Measurements from ENCODE around the gene YIPF2.
"Not testable (repeated sequence)": the region's sequence is repeated elsewhere in the genome, so short reads cannot be mapped to it uniquely, and the experiment has no call there.

Gene YIPF2

GRCh38 chr19:10928563-10929401 lies at the start of gene YIPF2, which contains the start of gene TIMM29:
Gene YIPF2, minus strand, starts transcription at chr19:10928639. Its CDS starts 229 bp downstream, at chr19:10928410.
Gene TIMM29, plus strand, starts transcription at chr19:10928811. Its CDS starts 12 bp downstream, at chr19:10928823.
- DNase-seq: peak; percentile 99

- no peak for DNase-seq
Measured at GRCh38 chr19:10977742-10978092, 49.3 kb upstream of the YIPF2 start.

GRCh38 chr19:10976131-10976892 lies 47.9 kb upstream of the YIPF2 start:
- no peak for DNase-seq

GRCh38 chr19:10975374-10976130 lies 47.1 kb upstream of the YIPF2 start:
- DNase-seq: no peak

DNA sequence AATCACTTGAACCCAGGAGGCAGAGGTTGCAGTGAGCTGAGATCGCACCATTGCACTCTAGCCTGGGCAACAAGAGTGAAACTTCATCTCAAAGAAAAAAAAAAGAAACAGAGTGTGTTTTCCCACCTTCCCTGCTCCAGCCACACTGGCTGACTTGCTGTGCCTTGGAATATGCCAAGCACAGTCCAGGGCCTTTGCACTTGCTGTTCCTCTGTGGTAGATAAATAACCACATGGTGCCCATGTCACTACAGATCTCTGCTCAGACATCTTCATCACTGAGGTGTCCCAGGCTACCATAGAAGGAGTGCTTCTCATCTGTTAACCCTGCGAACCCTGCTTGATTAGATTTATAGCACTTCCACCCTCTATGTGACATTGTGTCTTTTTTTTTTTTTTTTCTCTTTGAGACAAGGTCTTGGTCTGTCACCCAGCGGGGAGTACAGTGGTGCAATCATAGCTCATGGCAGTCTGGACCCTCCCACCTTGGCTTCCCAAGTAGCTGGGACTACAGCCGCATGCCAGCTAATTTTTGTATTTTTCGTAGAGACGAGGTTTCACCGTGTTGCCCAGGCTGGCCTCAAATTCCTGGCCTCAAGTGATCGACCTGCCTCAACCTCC lies 42.8 kb upstream of the YIPF2 start:
- DNase-seq: no peak

DNA sequence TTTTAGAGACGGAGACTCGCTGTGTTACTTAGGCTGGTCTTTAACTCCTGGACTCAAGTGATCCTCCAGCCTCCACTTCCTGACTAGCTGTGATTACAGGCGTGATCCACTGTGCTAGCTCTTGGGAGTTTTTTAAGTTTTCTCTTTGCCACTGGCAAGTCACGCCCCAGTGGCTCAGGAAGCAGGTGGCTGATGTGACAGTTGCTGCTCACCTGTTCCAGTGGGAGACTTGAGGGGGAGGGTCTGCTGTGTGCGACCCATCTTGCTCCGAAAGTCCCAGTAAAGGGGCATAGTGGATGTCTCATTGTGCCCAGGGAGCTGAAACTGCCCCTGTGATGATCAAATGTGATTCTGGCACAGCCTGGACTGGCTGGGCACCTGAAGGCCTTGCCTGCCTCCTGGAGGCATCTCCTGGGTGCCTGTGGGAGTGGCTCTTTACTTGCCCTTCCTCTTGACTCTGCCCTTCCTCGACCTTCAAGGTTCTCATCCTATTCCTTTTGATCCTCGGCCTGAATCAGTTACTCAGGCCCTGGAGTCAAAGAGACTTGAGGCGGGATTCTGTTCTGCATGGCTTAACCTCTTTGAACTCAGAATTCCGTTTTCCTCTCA lies 40.2 kb upstream of the YIPF2 start:
- no peak for DNase-seq

GRCh38 chr19:10966809-10967208 lies 38.4 kb upstream of the YIPF2 start:
- no peak for DNase-seq

GRCh38 chr19:10965398-10965797 lies 37.0 kb upstream of the YIPF2 start:
- DNase-seq: no peak

DNA sequence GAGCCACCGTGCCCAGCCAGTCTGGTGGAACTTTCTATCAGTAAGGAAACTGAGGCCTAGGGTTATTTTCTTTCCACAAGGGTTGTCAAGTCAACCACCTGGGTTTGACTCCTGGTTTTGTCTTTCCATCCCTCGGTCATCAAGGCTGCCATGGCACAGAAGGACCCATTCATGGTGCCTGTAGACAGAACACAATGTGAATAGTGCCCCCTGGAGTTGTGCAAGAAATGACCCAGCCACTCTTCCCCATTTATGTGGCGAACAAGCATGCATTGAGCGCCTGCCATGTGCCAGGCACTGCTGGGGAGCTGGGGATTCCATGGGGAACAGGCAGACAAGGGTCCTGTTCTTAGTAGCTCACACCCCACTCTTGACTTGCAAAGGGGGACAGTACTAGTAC lies 36.5 kb upstream of the YIPF2 start:
- DNase-seq: no peak

- no peak for DNase-seq
Measured at GRCh38 chr19:10963865-10964264, 35.4 kb upstream of the YIPF2 start.

DNA sequence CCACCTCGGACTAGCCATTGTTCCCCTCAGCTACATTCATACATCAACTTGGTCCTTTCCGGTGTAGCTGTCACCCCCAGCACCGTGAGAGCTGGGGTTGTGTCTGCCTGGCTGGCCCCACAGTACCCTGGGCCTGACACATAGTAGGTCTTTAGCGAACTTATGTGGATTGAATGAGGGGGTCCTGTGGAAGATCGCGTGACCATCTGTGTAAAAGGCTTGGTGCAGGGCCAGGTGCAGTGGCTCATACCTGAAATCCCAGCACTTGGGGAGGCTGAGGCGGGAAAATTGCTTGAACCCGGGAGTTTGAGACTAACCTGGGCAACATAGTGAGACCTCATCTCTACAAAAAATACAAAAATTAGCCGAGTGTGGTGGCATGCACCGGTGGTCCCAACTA lies 34.4 kb upstream of the YIPF2 start:
- DNase-seq: no peak

DNA sequence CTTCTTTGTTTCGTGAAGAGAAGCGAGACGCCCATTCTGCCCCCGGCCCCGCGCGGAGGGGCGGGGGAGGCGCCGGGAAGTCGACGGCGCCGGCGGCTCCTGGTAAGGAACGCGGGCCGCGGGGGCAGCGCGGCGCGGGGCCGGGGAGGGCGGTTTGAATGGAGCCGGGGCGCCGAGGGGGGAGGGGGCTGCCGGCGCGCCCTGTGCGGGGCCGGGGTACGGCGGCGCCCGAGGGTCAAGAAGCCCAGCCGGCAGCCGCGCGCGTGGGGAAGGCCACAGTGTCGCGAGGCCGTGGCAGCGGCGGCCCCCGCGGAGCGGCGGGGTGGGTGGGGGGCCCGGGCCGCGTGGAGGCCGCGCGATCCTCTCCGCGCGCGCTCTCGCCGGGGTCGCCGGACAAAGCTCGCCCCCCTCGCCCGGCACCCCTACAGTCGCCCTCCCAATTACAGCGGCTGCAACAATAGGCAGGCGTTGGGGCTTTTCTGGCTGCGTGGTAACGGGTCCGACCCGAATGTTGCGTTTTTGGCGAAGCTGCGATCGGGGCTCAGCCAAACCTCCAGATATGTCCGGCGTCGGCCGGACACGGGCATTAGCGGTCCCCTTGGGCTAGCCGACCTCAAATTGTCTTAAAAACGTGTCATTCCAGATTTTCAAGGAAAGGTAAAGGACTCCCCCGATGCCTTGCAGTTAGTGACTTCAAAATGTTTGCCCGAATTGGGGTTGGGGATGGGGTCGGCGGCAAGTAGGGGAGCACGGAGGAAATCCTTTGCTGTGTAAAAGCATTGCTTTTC lies 32.8 kb upstream of the YIPF2 start:
- no peak for DNase-seq

DNA sequence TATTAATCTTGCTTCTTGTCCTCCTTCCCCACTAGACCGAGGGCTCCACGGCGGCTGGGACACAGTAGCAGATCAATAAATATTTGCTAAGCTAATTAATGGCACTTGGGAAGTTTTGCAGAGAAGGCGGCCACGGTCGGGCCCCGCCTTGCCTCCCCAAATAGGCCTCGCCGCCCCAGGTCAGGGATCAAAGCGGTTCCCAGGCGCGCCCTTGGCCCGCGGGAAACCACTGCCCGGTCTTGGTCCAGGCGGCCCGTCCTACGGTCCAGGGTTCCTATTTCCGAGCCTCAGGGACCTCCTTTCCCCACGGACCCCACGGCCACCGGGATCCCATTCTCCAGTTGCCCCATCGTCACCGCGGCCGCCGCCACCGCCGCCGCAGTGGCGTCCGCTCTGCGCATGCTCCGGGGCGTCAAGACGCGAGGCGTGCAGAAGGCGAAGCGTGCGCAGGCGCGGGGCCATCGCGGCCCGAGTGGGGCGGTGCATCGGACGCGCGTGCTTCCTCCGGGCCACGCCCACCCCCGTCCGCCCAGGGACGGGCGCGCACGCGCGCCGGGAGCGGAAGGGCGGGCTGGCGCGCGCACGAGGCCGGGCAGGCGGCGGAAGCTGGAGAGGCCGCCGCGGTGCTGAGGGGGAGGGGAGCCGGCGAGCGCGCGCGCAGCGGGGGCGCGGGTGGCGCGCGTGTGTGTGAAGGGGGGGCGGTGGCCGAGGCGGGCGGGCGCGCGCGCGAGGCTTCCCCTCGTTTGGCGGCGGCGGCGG lies 32.1 kb upstream of the YIPF2 start, which contains the start of gene SMARCA4:
TSS of gene SMARCA4 (plus strand) at position 717 of the 759 bp plus-strand sequence. CDS start 23,122 bp downstream, outside the sequence.
- DNase-seq: peak; percentile 99

GRCh38 chr19:10959277-10959968 lies 31.0 kb upstream of the YIPF2 start:
- not testable (repeated sequence) for DNase-seq

- DNase-seq: no peak
Measured at GRCh38 chr19:10952809-10953208, 24.4 kb upstream of the YIPF2 start.

- no peak for DNase-seq
Measured at GRCh38 chr19:10946958-10947657, 18.7 kb upstream of the YIPF2 start.

GRCh38 chr19:10945264-10945663 lies 16.8 kb upstream of the YIPF2 start:
- no peak for DNase-seq

DNA sequence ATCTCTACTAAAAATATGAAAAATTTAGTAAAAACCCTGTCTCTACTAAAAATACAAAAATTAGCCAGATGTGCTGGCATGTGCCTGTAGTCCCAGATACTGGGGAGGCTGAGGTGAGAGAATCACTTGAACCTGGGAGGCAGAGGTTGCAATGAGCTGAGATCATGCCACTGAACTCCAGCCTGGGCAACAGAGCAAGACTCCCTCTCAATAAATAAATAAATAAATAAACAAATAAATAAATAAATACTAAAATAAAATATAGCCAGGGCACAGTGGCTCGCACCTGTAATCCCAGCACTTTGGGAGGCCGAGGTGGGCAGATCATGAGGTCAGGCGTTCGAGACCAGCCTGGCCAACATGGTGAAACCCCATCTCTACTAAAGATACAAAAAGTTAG lies 15.0 kb upstream of the YIPF2 start:
- not testable (repeated sequence) for DNase-seq

DNA sequence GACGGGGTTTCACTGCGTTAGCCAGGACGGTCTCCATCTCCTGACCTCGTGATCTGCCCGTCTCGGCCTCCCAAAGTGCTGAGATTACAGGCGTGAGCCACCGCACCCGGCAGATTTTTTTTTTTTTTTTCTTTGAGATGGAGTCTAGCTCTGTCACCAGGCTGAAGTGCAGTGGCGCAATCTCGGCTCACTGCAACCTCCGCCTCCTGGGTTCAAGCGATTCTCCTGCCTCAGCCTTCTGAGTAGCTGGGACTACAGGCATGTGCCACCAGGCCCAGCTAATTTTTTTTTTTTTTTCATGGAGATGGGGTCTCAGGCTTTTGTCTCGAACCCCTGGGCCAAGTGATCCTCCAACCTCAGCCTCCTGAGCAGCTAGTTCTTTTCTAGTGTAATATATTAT lies 13.2 kb upstream of the YIPF2 start:
- not testable (repeated sequence) for DNase-seq
